ENCODE results near the gene RIOK3. TPM values are rescaled to one million over a fixed set of nuclear protein-coding genes. Genes with fewer than 3 reads are reported as not detected.

Gene RIOK3
- total RNA-seq, 1 experiment from 2014 or later: 42.5 TPM

DNA sequence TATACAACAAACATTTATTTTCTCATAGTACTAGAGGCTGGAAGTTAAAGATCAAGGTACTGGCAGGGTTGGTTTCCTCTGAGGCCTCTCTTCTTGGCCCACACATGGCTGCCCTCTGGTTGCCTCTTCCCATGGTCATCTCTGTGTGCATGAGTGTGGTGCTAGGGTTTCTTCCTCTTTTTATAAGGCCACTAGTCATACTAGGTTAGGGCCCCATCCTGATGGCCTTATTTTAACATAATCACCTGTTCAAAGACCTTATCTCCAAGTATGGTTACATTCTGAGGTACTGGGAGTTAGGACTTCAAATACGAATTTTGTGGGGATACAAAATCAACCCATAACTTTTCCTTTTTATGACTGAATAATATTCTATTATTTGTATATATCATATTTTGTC lies 4.8 kb upstream of the RIOK3 start:
- ChIA-PET CTCF (no interaction called here), RAD21 (ENCODE audit: low non-redundant PET in 1 of 2, low total read pairs in 2 of 2, uncharacterized antibody in 2 of 2, unreplicated experiment in 2 of 2) (no interaction called here), POLR2A (no interaction called here)
- no peaks in the 10 kb centered on the region for H3K9me2 ChIP-seq (ENCODE audit: insufficient read depth)
- BruUV-seq (replicated peaks): no TSS peak
- DNase-seq (ENCODE audit: low read depth, low spot score): no peak
- intact Hi-C loops (cut with micrococcal nuclease): no loop called here
- TF ChIP-seq SIN3A (IDR thresholded peaks at IDR 0.05; ENCODE audit: low read depth): no peak
- TF ChIP-seq SRF (IDR thresholded peaks at IDR 0.05; ENCODE audit: low read depth): no peak
- no peak for TF ChIP-seq EZH2phosphoT487 (IDR thresholded peaks at IDR 0.05; ENCODE audit: borderline replicate concordance)
- TF ChIP-seq, protein P1, sequence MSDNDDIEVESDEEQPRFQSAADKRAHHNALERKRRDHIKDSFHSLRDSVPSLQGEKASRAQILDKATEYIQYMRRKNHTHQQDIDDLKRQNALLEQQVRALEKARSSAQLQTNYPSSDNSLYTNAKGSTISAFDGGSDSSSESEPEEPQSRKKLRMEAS (IDR thresholded peaks at IDR 0.05): no peak
- no peak for TF ChIP-seq ZNF274 (IDR thresholded peaks at IDR 0.05; ENCODE audit: low read depth, low read length)
- TF ChIP-seq ZFX (IDR thresholded peaks at IDR 0.05): no peak
- no peak for TF ChIP-seq JUND (IDR thresholded peaks at IDR 0.05)
- TF ChIP-seq POLR2A (IDR thresholded peaks at IDR 0.05; ENCODE audit: borderline replicate concordance, extremely low read depth, insufficient read depth, insufficient read length): no peak
- TF ChIP-seq, protein P2, sequence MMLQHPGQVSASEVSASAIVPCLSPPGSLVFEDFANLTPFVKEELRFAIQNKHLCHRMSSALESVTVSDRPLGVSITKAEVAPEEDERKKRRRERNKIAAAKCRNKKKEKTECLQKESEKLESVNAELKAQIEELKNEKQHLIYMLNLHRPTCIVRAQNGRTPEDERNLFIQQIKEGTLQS (IDR thresholded peaks at IDR 0.05): no peak
- TF ChIP-seq CEBPB (IDR thresholded peaks at IDR 0.05; ENCODE audit: low read depth): no peak
- no peak for TF ChIP-seq SP1 (IDR thresholded peaks at IDR 0.05; ENCODE audit: low read depth)
- TF ChIP-seq POLR2AphosphoS5 (IDR thresholded peaks at IDR 0.05; ENCODE audit: low read depth, low read length): no peak
- no peak for TF ChIP-seq FOSL1 (IDR thresholded peaks at IDR 0.05; ENCODE audit: low read depth)
- no peak overlapping the region for H2AFZ ChIP-seq (ENCODE audit: low read depth, low read length, poor library complexity, severe bottlenecking)
- H3K9ac ChIP-seq (ENCODE audit: low read length): no peak overlapping the region
- no peak overlapping the region for H3K27ac ChIP-seq (ENCODE audit: low read depth, low read length)
- no peak overlapping the region for H3K4me3 ChIP-seq (replicated peaks in 1 of 2; ENCODE audit: low read depth in 1 of 2, low read length in 2 of 2)
- H3K27me3 ChIP-seq (ENCODE audit: insufficient read depth, low read length): no peaks in the 10 kb centered on the region
- H3K79me2 ChIP-seq (ENCODE audit: insufficient read depth, low read length): peaks cover 2% of the 10 kb centered on the region; the same call in 1 of the 2 replicates
- peaks cover 7 to 11% of the 10 kb centered on the region in 2 experiments for H3K4me1 ChIP-seq (ENCODE audit: control insufficient read depth in 1 of 2, insufficient read depth in 2 of 2, low read length in 2 of 2)
- no peaks in the 10 kb centered on the region for H3K9me3 ChIP-seq (ENCODE audit: control insufficient read depth in 1 of 2, insufficient read depth in 1 of 2, low read depth in 1 of 2, low read length in 2 of 2)
- H4K20me1 ChIP-seq (ENCODE audit: insufficient read depth): no peaks in the 10 kb centered on the region
- H3K4me2 ChIP-seq (ENCODE audit: low read length): no peak overlapping the region
- ATAC-seq: no peak
- H3K36me3 ChIP-seq (ENCODE audit: control insufficient read depth in 1 of 2, insufficient read depth in 2 of 2, low read length in 2 of 2): no peaks in the 10 kb centered on the region

DNA sequence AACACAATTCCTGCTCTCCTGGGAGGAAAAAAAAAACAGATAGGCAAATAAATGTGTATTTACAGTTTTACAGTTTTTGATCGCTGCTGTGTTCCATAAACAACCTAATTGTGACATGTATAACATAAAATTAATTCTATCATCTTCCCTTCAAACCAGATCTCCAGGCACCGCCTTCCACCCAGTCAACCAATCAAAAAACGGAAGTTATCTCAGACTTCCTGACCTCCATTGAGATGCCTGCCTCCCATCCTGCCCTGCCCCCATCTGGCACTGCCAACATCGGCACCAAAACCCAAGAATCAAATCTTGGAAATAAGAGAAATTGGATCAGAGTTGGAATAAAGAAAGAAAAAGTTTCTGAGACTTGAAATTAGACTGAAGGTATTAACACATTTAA lies 3.1 kb upstream of the RIOK3 start:
- no peaks in the 10 kb centered on the region for H3K9me3 ChIP-seq (ENCODE audit: control insufficient read depth in 1 of 2, insufficient read depth in 1 of 2, low read depth in 1 of 2, low read length in 2 of 2)
- DNase-seq (ENCODE audit: low read depth, low spot score) (no peak), ATAC-seq (no peak)
- intact Hi-C loops (cut with micrococcal nuclease): no loop called here
- H3K4me1 ChIP-seq (ENCODE audit: control insufficient read depth in 1 of 2, insufficient read depth in 2 of 2, low read length in 2 of 2): peaks cover 12 to 22% of the 10 kb centered on the region in 2 experiments
- TF ChIP-seq TCF7L2 (IDR thresholded peaks at IDR 0.05; ENCODE audit: borderline replicate concordance, extremely low read depth, insufficient read depth, insufficient read length) (no peak), FOSL1 (IDR thresholded peaks at IDR 0.05; ENCODE audit: low read depth) (no peak), YY1 (IDR thresholded peaks at IDR 0.05; ENCODE audit: extremely low read depth, insufficient replicate concordance, low read depth, low read length) (no peak), SIN3A (IDR thresholded peaks at IDR 0.05; ENCODE audit: low read depth) (no peak), SRF (IDR thresholded peaks at IDR 0.05; ENCODE audit: low read depth) (no peak)
- CTCF ChIA-PET: no interaction called here
- H2AFZ ChIP-seq (ENCODE audit: low read depth, low read length, poor library complexity, severe bottlenecking): peak overlapping the region; percentile 76
- no peak overlapping the region for H3K4me3 ChIP-seq (replicated peaks in 1 of 2; ENCODE audit: low read depth in 1 of 2, low read length in 2 of 2)
- H3K9ac ChIP-seq (ENCODE audit: low read length): no peak overlapping the region
- H3K79me2 ChIP-seq (ENCODE audit: insufficient read depth, low read length): peaks cover 19% of the 10 kb centered on the region
- BruUV-seq (replicated peaks): no TSS peak
- H3K4me2 ChIP-seq (ENCODE audit: low read length): no peak overlapping the region
- H3K36me3 ChIP-seq (ENCODE audit: control insufficient read depth in 1 of 2, insufficient read depth in 2 of 2, low read length in 2 of 2): no peaks in the 10 kb centered on the region
- no peaks in the 10 kb centered on the region for H3K27me3 ChIP-seq (ENCODE audit: insufficient read depth, low read length)
- POLR2A ChIA-PET: no interaction called here
- H3K9me2 ChIP-seq (ENCODE audit: insufficient read depth): no peaks in the 10 kb centered on the region
- no peak overlapping the region for H3K27ac ChIP-seq (ENCODE audit: low read depth, low read length)
- RAD21 ChIA-PET (ENCODE audit: low non-redundant PET in 1 of 2, low total read pairs in 2 of 2, uncharacterized antibody in 2 of 2, unreplicated experiment in 2 of 2): no interaction called here
- H4K20me1 ChIP-seq (ENCODE audit: insufficient read depth): peaks cover 8% of the 10 kb centered on the region; the same call in 1 of the 2 replicates

All from HCT116 (cell line).